ENCODE measurements around the gene FTO. TPM values are rescaled to one million over a fixed set of nuclear protein-coding genes. Genes with fewer than 3 reads are reported as not detected.

FTO gene
- total and polyA plus RNA-seq, 2 of the 13 experiments (the other 11 are each of a cell fraction or from before 2014, with no cell fraction given) = 41.6 to 55.8 TPM

DNA sequence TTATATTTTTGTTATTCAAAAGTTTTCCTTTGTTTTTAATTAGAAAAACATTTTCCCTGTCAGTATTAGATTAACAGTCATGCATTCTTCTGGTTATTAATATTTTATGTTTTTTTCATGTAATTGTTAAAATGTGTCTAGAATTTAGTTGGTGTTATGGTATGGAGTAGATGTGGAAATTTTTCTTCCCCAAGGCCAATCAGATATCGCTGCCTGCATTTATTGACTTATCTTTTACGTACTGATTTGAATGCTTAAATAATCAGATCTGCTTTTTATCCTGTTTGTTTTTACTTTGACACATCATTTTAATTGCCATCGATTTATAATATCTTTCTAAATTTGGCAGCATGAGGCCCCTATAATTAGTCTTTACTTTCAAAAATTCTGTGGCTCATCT lies 13.6 kb downstream of the FTO start:
- in situ Hi-C loops (cut with HindIII; ENCODE audit: extremely low pct_ligation_motif_present, low pct_unique_long_range_greater_than_20kb) (no loop called here), intact Hi-C loops (cut with micrococcal nuclease; ENCODE audit: unreplicated experiment) (no loop called here)
- H3K36me3 ChIP-seq (replicated peaks in 1 of 2; ENCODE audit: control insufficient read depth in 1 of 2, insufficient read depth in 2 of 2, low read length in 2 of 2) = no peaks in the 10 kb centered on the region
- peaks cover 13% of the 10 kb centered on the region; the same call in 1 of the 2 replicates for H3K4me1 ChIP-seq (ENCODE audit: insufficient read depth, low read length)
- no peaks in the 10 kb centered on the region for H3K27me3 ChIP-seq (ENCODE audit: control insufficient read depth in 1 of 2, insufficient read depth in 2 of 2, low read length in 2 of 2)
- H3K27ac ChIP-seq (ENCODE audit: extremely low read length, insufficient read depth, low read length) = no peak overlapping the region
- no TSS peak for BruUV-seq (replicated peaks)
- POLR2A ChIA-PET = no interaction called here
- DNase-seq (ENCODE audit: low spot score) = no peak
- H3K4me3 ChIP-seq (replicated peaks in 1 of 3; ENCODE audit: insufficient read depth in 1 of 3, low read depth in 2 of 3, low read length in 3 of 3) = no peak overlapping the region
- ATAC-seq = no peak
- no peak overlapping the region for H3K4me2 ChIP-seq (ENCODE audit: low read depth, low read length)
- TF ChIP-seq AGO1 (IDR thresholded peaks at IDR 0.05; ENCODE audit: low read depth, low read length, poor library complexity, severe bottlenecking) (no peak), SRF (IDR thresholded peaks at IDR 0.05; ENCODE audit: low read depth, low read length) (no peak), CREB1 (IDR thresholded peaks at IDR 0.05) (no peak), CREB1 (CRISPR knock-in tag; IDR thresholded peaks at IDR 0.05) (no peak), ZNF841 (CRISPR knock-in tag; IDR thresholded peaks at IDR 0.05; ENCODE audit: borderline replicate concordance) (no peak), KLF9 (CRISPR knock-in tag; IDR thresholded peaks at IDR 0.05; ENCODE audit: low read depth) (no peak), KDM2A (CRISPR knock-in tag; IDR thresholded peaks at IDR 0.05; ENCODE audit: borderline replicate concordance, low read depth) (no peak), HOXD1 (CRISPR knock-in tag; IDR thresholded peaks at IDR 0.05) (no peak), ZFP90 (CRISPR knock-in tag; IDR thresholded peaks at IDR 0.05; ENCODE audit: borderline replicate concordance) (no peak), GATA4 (IDR thresholded peaks at IDR 0.05; ENCODE audit: borderline replicate concordance, low read depth) (no peak), SRY (CRISPR knock-in tag; IDR thresholded peaks at IDR 0.05) (no peak)
- TF ChIP-seq, protein P1, sequence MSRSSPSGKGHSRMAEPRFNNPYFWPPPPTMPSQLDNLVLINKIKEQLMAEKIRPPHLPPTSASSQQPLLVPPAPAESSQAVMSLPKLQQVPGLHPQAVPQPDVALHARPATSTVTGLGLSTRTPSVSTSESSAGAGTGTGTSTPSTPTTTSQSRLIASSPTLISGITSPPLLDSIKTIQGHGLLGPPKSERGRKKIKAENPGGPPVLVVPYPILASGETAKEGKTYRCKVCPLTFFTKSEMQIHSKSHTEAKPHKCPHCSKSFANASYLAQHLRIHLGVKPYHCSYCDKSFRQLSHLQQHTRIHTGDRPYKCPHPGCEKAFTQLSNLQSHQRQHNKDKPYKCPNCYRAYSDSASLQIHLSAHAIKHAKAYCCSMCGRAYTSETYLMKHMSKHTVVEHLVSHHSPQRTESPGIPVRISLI (CRISPR knock-in tag; IDR thresholded peaks at IDR 0.05; ENCODE audit: borderline replicate concordance) = no peak
- TF ChIP-seq, protein P2, sequence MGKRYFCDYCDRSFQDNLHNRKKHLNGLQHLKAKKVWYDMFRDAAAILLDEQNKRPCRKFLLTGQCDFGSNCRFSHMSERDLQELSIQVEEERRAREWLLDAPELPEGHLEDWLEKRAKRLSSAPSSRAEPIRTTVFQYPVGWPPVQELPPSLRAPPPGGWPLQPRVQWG (CRISPR knock-in tag; IDR thresholded peaks at IDR 0.05; ENCODE audit: borderline replicate concordance, low read depth) = no peak
- no peak for FAIRE-seq
- H3K79me2 ChIP-seq (ENCODE audit: insufficient read depth, low read length) = peaks cover 40% of the 10 kb centered on the region
- H2AFZ ChIP-seq (ENCODE audit: low read length) = no peak overlapping the region
- CTCF ChIA-PET (ENCODE audit: low intra/inter-chr PET ratio, low total read pairs) = no interaction called here
- H3K9ac ChIP-seq (ENCODE audit: insufficient read depth, low read depth, low read length) = no peak overlapping the region
- H3K9me3 ChIP-seq (ENCODE audit: low read length) = no peaks in the 10 kb centered on the region
- no peaks in the 10 kb centered on the region for H4K20me1 ChIP-seq (ENCODE audit: insufficient read depth, low read length)
- WGBS (ENCODE audit: low lambda C conversion rate) = 96% methylated on average over 3 of the region's 3 CpGs
